GM12873 (cell line): ENCODE data around the gene MAL.

Experiments
- CTCF ChIP-seq: IDR thresholded peaks from 2 replicates; pipeline ENCODE4 v1.5.1; 2012; ENCODE audit warnings: low read depth, mild to moderate bottlenecking, moderate library complexity, low read length, control low read depth; ENCODE audit not compliant: insufficient read depth; ENCODE audit errors: missing control alignments

MAL gene

DNA sequence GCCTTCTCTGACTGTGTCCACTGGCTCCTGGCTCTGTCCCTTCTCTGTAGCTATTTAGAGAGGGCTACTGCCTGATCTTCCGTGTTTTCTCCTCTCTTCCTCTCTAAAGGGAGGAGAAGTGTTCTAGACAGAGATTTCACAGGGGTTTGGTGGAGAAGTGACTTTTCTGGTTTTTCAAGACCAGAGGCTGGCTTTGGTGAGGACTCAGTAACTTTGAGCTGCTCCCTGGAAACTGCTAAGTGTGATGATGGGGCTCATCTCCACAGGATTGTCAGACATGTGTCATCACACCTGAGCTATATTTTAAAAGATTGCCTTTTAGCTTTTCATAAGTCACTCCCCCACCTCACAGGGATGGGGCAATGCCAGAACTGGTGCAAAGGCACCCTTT is 6.2 kb downstream of the MAL start:
- TF ChIP-seq CTCF = no peak

DNA sequence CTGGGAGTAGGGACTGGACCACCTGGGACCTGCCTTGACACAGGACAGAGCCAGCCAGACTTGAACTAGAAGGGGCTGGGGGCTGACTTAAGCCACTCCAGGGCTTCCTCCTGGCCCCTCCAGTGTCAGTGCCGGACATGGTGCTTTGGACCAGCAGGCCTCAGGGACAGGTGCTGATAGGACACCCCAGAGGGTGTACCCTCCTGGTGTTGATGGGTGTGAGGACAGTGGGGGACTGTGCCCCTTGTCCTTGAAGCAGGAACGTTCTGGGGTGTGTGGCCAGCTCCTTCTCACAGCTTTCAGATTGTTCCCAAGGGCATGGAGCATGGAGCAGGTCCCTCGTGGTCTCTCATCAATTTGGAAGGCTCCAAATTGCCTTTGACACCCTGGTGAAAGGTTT is 6.8 kb downstream of the MAL start:
- TF ChIP-seq CTCF = no peak

GRCh38 chr2:95032868-95033603 is 7.5 kb downstream of the MAL start:
- no peak for TF ChIP-seq CTCF

DNA sequence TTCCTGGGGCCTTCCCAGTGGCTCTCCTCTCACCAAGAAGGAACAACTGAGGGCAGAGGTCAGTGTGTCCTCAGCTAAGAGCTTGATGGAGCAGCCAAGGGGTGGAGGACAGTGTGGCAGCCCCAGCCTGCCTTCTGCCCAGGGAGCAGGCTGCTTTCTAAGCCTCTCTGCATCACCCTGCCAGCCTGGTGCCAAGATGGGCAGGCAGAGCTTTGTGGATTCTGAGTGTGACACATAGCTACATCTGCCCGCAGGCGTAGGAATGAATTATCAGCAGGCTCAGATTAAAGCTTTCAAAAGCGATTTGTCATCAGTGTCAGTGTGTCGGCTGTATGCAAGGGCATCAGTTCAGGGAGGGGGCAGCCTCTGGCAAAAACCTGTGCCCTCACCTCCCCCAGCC is 8.7 kb downstream of the MAL start:
- TF ChIP-seq CTCF = no peak

- TF ChIP-seq CTCF = no peak
These were observed 9.3 kb downstream of the MAL start for GRCh38 chr2:95034818-95035217.

DNA sequence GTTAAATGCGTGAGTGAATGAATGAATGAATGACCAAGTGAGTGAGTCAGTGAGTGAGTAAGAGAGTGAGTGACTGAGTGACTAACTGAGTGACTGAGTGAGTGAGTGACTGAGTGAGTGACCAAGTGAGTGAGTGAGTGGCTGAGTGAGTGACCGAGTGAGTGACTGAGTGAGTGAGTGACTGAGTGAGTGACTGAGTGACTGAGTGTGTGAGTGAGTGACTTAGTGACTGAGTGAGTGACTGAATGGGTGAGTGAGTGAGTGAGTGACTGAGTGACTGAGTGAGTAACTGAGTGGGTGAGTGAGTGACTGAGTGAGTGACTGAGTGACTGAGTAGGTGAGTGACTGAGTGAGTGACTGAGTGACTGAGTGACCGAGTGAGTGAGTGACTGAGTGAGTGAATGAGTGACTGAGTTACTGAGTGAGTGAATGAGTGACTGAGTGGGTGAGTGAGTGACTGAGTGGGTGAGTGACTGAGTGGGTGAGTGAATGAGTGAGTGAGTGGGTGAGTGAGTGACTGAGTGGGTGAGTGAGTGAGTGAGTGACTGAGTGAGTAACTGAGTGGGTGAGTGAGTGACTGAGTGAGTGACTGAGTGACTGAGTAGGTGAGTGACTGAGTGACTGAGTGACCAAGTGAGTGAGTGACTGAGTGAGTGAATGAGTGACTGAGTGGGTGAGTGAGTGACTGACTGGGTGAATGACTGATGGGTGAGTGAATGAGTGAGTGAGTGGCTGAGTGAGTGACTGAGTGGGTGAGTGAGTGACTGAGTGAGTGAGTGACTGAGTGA is 11.3 kb downstream of the MAL start:
- TF ChIP-seq CTCF = no peak

DNA sequence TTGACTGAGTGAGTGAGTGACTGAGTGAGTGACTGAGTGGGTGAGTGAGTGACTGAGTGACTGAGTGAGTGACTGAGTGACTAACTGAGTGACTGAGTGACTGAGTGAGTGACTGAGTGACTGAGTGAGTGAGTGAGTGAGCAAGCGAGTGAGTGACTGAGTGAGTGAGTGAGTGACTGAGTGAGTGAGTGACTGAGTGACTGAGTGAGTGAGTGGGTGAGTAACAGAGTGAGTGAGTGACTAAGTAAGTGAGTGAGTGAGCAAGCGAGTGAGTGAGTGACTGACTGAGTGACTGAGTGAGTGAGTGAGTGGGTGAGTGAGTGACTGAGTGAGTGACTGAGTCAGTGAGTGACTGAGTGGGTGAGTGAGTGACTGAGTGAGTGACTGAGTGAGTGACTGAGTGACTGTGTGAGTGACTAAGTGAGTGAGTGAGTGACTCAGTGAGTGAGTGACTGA is 11.9 kb downstream of the MAL start:
- no peak for TF ChIP-seq CTCF
